ENCODE data around the gene CALY.

Gene CALY

DNA sequence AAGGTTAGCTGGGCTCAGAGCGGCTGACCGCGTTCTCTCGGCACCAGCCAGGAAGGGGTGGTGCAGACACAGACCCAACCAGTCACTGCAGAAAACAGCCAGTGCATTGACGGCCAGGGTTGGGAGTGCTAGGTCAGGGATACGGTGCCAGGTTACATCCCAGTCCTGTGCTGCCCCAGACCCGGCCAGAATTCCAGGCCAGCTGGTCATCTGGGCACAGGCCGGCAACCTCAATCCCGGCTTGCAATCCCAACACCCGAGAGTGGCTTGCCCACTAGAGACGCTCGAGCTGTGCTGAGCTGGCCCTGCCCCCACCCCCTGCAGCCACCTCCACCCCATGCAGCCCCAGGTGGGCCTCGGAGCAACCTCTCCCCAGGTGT is 14.2 kb upstream of the CALY start:
- DNase-seq, result no peak

- DNase-seq, result no peak
Observed at GRCh38 chr10:133350283-133350949, 13.7 kb upstream of the CALY start.

DNA sequence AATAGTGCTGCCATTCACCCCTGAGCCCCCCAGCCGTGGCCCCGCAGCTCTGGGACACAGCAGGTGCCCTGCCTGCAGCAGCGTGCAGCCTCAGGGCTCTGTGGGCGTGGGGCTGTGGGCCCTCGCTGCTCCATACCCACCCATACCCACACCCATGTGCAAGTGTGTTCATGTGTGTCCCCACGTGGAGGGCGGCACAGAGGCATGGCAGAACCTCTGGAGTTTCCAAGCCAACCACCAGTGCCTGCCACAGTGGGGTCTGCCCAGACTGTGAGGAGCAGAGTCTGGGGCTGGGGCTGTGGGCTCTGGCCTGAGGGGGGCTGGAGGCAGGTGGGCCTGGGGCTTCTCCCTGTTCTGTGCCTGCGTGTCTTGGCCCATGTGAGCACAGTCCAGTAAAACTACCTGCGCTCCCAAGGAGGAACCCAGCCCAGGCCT is 12.9 kb upstream of the CALY start:
- no peak for DNase-seq

GRCh38 chr10:133349160-133349568 is 12.5 kb upstream of the CALY start:
- DNase-seq, result no peak

- DNase-seq, result no peak
Observed at GRCh38 chr10:133347710-133348517, 11.2 kb upstream of the CALY start.

DNA sequence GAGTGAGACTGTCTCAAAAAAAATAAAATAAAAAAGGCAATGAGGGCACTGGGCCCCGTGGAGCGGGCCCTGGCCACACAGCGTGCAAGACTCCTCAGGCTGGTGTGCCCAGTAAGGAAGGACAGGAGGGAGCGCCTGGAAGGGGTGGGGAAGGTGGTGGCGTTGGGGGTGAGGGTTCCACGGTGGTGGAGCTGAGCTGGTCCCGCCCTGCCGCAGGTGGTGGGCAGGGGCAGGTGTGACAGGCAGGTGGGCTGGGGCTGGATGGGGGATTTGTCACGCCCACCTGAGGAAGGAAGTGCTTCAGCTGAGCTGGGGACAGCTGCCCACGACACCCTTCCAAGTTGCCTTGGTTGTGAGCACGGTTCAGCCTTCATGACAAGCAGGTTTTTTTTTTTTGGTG is 9.7 kb upstream of the CALY start:
- no peak for DNase-seq

GRCh38 chr10:133344236-133344635 is 7.5 kb upstream of the CALY start:
- DNase-seq, result no peak

GRCh38 chr10:133343558-133343957 is 6.9 kb upstream of the CALY start:
- no peak for DNase-seq

DNA sequence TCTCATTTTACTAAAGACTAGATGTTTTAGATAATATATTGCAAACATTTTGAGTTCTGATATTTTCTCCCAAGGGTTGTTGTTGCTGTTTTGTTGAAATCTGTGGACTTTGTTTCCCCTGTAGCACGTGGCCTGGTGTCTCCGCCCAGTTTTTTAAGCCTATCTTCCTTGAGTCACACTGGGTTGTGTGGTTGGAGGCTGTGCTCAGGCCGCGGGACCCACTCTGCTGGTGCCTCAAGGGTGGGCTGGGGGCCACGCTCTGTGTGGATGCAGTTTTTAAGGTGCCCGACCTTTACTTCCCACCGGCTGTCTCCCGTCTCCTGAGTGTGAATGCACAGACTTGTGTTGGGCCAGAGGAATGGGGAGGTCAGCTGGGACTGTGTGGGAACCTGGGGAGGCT is 6.2 kb upstream of the CALY start:
- DNase-seq, result no peak

DNA sequence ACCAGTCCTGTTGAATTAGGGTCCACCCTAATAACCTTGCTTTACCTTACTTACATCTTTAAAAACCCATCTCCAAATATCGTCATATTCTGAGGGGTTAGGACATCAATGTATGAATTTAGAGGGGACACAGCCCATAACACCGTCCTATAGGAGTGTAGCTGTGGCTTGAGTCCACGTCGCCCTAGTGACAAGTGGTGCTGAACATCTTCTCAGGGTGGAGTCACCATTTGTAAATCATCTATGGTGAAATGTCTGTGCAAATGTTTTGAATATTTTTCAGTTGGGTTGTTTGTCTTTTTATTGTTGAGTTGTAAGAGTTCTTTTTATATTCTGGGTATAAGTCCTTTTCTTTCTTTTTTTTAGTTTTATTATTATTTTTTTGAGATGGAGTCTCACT is 5.3 kb upstream of the CALY start:
- DNase-seq, result no peak

DNA sequence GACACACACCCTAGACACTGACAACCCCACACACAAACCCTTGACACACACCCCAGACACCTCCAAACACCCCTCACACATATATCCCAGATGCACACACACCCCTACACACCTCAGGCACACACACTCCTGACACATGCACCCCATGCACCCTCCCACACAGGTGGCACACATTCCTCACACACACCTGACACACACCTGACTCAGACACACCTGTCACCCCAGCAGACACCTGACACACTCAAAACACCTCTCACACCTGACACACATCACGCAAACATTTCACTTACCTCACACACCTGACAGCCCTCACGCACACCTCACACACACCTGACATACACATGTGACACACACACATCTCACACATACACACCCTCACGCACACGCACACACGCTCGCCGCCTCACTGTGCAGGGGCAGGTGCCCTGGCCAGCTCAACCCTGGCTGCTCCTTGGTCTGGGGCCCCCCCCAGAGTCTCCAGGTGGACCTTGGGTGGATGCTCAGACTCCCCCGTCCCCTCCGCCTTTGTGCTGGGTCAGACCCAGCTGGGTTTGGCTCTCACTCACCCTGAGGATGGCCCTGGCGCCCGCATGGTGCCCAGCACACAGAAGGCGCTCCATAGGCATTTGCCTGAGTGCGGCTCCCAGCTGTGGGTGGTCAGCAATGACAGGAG is 3.1 kb upstream of the CALY start:
- DNase-seq, result no peak

DNA sequence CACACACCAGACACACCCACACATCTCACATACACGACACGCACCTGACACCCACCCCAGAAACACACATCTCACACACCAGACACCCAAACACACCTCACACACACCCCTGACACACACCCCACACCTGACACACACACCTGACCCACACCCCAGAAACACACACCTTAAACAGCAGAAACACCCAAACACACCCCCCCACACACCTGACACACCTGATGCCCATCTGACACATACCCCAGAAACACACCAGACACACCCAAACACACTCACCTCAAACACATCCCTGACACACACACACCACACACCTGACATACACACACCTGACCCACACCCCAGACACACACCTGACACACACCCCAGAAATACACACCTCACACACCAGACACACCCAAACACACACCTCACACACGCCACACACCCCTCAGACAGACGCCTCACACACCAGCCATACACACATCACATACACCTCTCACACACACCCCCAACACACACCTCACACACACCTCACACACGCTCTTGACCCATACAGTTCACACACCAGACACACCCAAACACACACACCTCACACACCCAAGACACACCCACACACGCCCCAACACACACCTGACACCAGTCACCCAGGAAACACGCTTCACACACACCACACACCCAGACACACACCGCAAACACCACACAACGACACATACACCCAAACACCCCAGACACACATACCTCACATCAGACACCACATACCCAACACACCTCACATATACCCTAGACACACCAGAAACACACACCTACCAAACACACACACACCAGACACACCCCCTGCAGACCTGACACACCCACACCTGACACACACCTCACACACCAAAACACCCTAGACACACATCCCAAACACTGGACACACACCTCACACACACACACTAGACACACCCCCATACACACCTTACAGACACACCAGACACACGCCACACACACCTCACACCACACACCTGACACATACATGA is 1.7 kb upstream of the CALY start:
- no peak for DNase-seq

DNA sequence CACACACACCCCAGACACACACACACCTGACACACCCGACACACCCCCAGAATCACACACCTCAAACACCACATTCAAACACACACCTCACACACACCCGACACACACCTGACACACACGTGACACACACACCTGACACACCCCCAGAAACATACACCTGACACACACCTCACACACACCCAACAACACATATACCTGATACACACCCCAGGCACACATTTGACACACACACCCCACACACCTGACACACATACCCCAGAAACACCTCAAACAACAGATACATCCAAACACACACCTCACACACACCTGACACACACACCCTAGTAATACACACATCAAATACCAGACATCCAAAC is 652 bp upstream of the CALY start:
- DNase-seq, result no peak

GRCh38 chr10:133336118-133336576 is 549 bp downstream of the CALY start:
- no peak for DNase-seq

DNA sequence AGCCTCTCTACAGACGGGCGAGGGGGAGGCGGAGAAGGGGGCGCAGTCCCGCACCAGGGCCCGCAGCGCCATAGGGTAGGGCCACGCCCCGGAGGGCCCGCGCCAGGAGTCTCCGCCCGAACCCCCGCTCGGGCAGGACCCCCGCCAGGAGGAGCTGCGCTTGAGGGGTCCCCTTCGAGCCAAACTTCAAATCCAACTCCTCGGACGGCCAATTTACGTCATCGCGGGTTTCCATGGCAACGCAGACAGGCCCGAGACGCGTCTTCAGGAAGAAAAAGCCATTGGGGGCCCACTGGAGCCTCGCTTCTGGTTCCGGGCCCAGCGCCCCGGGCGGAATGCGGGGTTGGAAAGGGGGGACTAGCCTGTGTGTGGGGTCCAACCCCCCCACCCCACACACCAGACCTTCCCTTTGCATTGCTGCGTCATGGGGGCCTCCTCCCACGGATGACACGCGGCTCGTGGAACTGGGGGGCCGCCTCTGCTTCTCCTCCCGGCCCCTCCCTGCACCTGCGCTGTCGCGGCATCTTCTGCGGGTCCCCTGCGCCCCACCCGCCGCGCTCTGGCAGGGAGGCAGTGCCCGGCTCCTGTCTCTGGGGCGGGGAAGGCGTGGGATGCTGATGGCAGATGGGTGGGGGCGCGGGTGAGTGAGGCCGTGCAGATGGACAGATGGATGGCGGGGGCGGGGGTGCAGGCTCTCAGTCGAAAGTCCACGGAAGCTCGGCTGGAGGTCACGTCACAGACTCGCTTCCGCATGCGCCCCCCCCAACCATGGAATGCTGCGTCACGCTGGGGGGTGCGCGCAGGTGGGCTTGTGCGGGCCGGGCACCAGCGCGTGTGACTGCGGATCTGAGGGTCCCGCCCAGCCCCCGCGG is 1.2 kb downstream of the CALY start:
- DNase-seq, result peak; percentile 78

DNA sequence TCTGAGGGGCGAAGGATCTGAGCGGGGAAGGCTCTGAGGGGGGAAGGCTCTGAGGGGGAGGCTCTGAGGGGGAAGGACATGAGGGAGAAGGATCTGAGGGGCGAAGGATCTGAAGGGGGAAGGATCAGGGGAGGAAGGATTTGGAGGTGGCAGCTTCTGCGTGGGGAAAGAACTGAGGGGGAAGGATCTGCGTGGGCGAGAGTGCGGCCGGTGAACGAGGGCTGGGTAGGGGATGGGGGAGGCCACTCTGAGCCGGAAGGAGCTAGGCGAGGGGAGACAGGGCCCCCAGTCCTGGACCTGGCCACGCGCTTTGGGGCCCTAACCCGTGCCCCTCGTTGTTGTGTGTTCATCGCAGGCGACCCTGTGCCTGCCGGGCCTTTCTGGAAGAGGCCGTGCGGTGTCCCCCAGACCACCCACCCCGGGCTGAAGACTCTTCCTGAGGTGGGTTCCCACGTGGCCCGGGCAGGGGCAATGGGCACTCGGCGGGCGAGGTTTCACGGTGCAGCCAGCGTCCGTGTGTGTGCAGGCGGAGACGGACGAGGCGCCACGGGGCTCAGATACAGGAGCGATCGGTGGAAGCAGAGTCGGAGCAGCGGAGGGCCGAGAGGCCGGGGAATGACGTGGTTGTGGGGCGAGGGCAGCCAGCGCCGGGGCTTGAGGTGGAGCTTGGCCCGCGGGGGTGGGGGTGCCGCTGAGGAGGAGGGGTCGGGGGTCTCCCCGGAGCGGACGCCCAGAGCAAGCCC is 2.0 kb downstream of the CALY start:
- DNase-seq, result no peak

- no peak for DNase-seq
Observed at GRCh38 chr10:133332936-133333699, 3.6 kb downstream of the CALY start.

DNA sequence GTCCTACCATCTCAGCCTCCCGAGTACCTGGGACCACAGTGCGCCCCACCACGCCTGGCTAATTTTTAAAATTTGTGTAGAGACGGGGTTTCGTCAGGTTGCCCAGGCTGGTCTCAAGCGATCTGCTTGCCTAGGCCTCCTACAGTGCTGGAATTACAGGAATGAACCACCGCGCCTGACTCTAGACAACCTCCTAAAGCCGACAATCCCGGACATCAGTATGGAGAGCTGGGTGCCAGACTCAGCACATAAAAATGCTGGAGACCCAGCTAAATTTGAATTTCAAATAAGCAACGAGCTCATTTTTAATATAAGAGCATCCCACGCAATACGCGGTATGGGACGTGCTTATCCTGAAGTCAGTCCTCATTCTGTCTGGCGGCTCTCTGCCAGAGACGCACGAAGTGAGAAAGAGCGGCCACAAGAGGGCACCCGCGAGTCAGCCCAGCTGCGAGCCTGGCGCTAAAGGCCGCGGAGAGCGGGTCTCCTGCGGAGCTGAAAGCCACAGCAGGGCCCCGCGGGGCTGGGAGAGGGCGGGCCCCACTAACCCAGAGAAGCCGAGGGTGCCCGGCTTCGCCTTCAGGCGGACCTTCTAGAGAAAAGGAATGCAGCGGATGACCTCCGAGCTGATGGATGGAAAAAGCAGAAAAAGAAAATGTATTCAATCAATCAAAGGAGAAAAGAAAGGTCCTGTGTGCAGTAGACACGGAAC is 7.0 kb downstream of the CALY start:
- DNase-seq, result peak; percentile 93

All from hematopoietic multipotent progenitor cell treated with erythropoietin and hydrocortisone succinate and interleukin-3 and kit ligand, for 6 days (in vitro differentiated cells).